Common myeloid progenitor, CD34-positive (primary cell): ENCODE data around the gene ASXL3.

Experiments
- CTCF ChIA-PET: fragments of 350-600 bp; sonication (Branson Sonifier 250); formaldehyde crosslinking; loops from one replicate; lab custom pipeline; 2021; ENCODE audit warnings: antibody characterized with exemption; lab: Charles Lee
- POLR2A ChIA-PET: fragments of 350-600 bp; sonication (Branson Sonifier 250); formaldehyde crosslinking; loops from one replicate; lab custom pipeline; 2021; ENCODE audit warnings: antibody characterized with exemption; lab: Charles Lee
- DNase-seq, 3 donors: peaks; one replicate each; pipeline versions ENCODE4 v3.0.0 to v3.0.0-alpha.2; 2013
- H3K27ac ChIP-seq, 2 experiments: 1 replicate in 1 of 2; 2 replicates in 1 of 2; pipeline ENCODE4 v1.7.0; 2013; ENCODE audit warnings: inconsistent platforms in 2 of 2, low read length in 2 of 2, mild to moderate bottlenecking in 2 of 2, low read depth in 1 of 2, moderate library complexity in 1 of 2; ENCODE audit not compliant: severe bottlenecking in 2 of 2, insufficient read depth in 1 of 2, poor library complexity in 1 of 2
- H3K27me3 ChIP-seq, 5 experiments: replicated peaks in 2 of 5; 1 replicate in 3 of 5; 2 replicates in 2 of 5; pipeline versions ENCODE4 v1.6.1 to v1.7.0; 2013; ENCODE audit warnings: low read length in 4 of 5, mild to moderate bottlenecking in 2 of 5, moderate library complexity in 2 of 5, inconsistent platforms in 1 of 5; ENCODE audit not compliant: insufficient read depth in 5 of 5, control insufficient read depth in 4 of 5
- H3K36me3 ChIP-seq, 4 experiments: 1 replicate in 2 of 4; 2 replicates in 2 of 4; pipeline versions ENCODE4 v1.6.1 to v1.7.0; 2013; ENCODE audit warnings: low read length in 3 of 4, control low read depth in 1 of 4, mild to moderate bottlenecking in 1 of 4; ENCODE audit not compliant: control insufficient read depth in 4 of 4, insufficient read depth in 4 of 4
- H3K4me1 ChIP-seq, 4 experiments: 1 replicate in 3 of 4; 2 replicates in 1 of 4; pipeline versions ENCODE4 v1.6.1 to v1.7.1; 2013; ENCODE audit warnings: low read length in 3 of 4, mild to moderate bottlenecking in 3 of 4, control low read depth in 1 of 4, inconsistent platforms in 1 of 4, moderate library complexity in 1 of 4; ENCODE audit not compliant: control insufficient read depth in 4 of 4, insufficient read depth in 4 of 4; ENCODE audit errors: control extremely low read depth in 1 of 4
- H3K4me3 ChIP-seq, 7 experiments: 1 replicate in 4 of 7; 2 replicates in 3 of 7; pipeline versions ENCODE4 v1.5.1 to v1.7.0; 2013; ENCODE audit warnings: mild to moderate bottlenecking in 7 of 7, low read length in 6 of 7, moderate library complexity in 6 of 7, inconsistent platforms in 2 of 7, low read depth in 2 of 7, control low read depth in 1 of 7; ENCODE audit not compliant: insufficient read depth in 4 of 7, control insufficient read depth in 1 of 7; ENCODE audit errors: extremely low read depth in 1 of 7
- H3K9me3 ChIP-seq, 5 experiments: 1 replicate in 4 of 5; 2 replicates in 1 of 5; pipeline versions ENCODE4 v1.6.1 to v1.7.1; 2013; ENCODE audit warnings: low read length in 4 of 5, mild to moderate bottlenecking in 2 of 5, inconsistent platforms in 1 of 5, low read depth in 1 of 5, moderate library complexity in 1 of 5; ENCODE audit not compliant: control insufficient read depth in 4 of 5, insufficient read depth in 2 of 5; ENCODE audit errors: control extremely low read depth in 1 of 5
- WGBS: methylation state at CpG from one replicate; pipeline ENCODE4 v1.1.5; 2013; ENCODE audit not compliant: insufficient coverage; 5-methylcytosine and 5-hydroxymethylcytosine counted together

The ASXL3 gene

DNA sequence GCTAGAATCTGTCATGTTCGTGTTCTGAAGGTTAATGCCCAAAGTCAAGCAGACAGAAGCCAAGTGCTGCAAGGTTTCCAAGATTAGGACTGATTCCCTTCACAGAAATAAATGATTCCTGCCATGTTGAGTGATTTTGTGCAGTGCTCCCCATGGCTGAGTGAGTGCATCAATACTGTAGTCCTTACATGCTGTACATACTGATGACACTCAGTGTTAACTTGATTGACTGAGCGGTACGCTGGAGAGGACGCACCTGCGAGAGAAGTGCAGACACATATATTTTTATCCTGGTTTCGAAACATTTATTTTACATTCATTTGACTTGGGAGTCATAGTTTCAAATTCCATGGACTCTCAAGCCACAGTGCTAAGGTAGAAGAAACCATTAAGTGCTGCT lies 92.0 kb downstream of the ASXL3 start:
- no peak for DNase-seq
- H3K4me1 ChIP-seq: no peaks in the 10 kb centered on the region
- ChIA-PET CTCF (no interaction called here), POLR2A (no interaction called here)
- H3K9me3 ChIP-seq: no peaks in the 10 kb centered on the region
- no peak overlapping the region for H3K27ac ChIP-seq
- 100% methylated on average over 3 of the region's 6 CpGs for WGBS
- H3K36me3 ChIP-seq: no peaks in the 10 kb centered on the region
- H3K4me3 ChIP-seq: no peak overlapping the region
- H3K27me3 ChIP-seq: no peaks in the 10 kb centered on the region

DNA sequence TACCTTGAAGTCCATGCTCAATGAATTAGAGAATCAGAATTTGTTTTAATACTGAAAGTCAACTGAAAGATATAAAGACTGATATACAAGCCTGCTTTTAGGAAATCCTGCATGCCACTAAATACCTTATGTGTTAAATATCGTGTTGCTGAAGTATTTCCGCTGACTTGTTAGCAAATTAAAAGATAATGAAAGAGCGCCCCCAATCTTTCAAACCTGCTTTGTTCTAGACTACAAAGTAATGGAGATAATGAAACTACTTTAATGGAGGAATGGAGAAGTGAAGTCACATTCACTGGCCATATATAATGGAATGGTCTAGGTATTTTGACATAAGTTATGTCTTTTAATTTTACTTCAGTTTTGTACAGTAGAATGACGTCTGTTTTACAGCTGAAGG lies 95.7 kb downstream of the ASXL3 start:
- CTCF ChIA-PET: no interaction called here
- peak in 1 of 3 donors; percentile 1 for DNase-seq
- POLR2A ChIA-PET: no interaction called here
- Histone ChIP-seq H3K4me3 (no peak overlapping the region), H3K27me3 (no peaks in the 10 kb centered on the region), H3K4me1 (no peaks in the 10 kb centered on the region), H3K27ac (no peak overlapping the region), H3K36me3 (no peaks in the 10 kb centered on the region), H3K9me3 (no peaks in the 10 kb centered on the region)
- no CpG with 5 or more reads among the region's 4 CpGs for WGBS

DNA sequence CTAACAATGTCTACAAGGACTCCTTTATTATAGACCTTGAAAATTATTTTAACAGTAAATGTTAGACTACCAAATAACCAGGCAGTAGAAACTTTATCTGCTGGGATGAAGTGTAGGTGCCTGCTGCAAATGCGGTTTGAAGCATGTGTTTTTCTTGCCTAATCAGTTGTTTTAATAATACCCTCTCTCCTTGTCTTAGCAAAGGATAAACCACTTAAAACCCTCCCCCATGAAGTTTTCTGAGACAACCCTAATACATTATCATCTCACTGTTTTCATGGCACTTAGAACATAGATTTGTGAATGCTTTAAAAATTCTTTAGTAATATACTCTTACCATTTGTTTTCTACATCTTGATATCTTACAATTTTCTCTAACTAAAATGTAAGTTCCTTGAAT lies 98.6 kb downstream of the ASXL3 start:
- no CpG with 5 or more reads among the region's 1 CpG for WGBS
- POLR2A ChIA-PET: no interaction called here

DNA sequence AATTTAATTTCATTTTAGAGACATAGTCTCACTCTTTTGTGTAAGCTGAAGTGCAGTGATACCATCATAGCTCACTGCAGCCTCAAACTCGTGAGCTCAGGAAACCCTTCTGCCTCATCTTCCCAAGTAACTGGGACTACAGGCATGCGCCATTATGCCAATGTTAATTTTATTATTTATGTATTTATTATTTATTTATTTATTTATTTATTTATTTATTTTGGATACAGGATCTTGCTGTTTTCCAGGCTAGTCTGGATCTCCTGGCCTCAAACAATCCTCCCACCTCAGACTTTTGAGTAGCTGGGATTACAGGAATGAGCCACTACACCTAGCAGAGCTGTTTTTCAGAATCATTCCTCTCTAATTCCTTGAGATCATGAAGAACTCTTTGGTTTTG lies 99.9 kb downstream of the ASXL3 start:
- no peaks in the 10 kb centered on the region for H3K27me3 ChIP-seq
- H3K36me3 ChIP-seq: no peaks in the 10 kb centered on the region
- ChIA-PET CTCF (no interaction called here), POLR2A (no interaction called here)
- no peaks in the 10 kb centered on the region for H3K4me1 ChIP-seq
- DNase-seq: no peak
- no peak overlapping the region for H3K27ac ChIP-seq
- no peaks in the 10 kb centered on the region for H3K9me3 ChIP-seq
- 100% methylated on average over 1 of the region's 2 CpGs for WGBS
- no peak overlapping the region for H3K4me3 ChIP-seq

More for the DNA sequence above, 98.6 kb downstream of the ASXL3 start:
- DNase-seq: no peak
- no peaks in the 10 kb centered on the region for H3K36me3 ChIP-seq
- H3K9me3 ChIP-seq: no peaks in the 10 kb centered on the region
- H3K4me3 ChIP-seq: no peak overlapping the region
- no peak overlapping the region for H3K27ac ChIP-seq
- no peaks in the 10 kb centered on the region for H3K27me3 ChIP-seq
- CTCF ChIA-PET: interaction anchor here (0.7 kb wide), 1 partner anchor 41 kb away, joined by 3 read pairs; no protein-coding TSS in a partner anchor
- no peaks in the 10 kb centered on the region for H3K4me1 ChIP-seq

DNA sequence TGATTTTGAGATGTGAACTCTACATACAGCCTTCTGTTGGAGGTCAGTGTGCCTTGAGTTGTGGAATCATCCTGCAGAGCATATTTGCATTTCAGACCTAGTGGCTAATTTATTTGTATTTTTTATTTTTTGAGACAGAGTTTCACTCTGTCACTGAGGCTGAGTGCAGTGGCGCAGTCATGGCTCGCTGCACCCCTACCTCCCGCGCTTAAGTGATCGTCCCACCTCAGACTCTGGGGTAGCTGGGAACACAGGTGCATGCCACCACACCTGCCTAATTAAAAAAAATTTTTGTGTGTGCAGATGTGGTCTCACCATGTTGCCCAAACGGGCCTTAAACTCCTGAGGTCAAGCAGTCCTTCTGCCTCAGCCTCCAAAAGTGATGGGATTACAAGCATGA lies 104.4 kb downstream of the ASXL3 start:
- no peak overlapping the region for H3K4me3 ChIP-seq
- no CpG with 5 or more reads among the region's 6 CpGs for WGBS
- no peaks in the 10 kb centered on the region for H3K27me3 ChIP-seq
- H3K4me1 ChIP-seq: no peaks in the 10 kb centered on the region
- ChIA-PET POLR2A (no interaction called here), CTCF (no interaction called here)
- H3K27ac ChIP-seq: no peak overlapping the region
- H3K9me3 ChIP-seq: no peaks in the 10 kb centered on the region
- H3K36me3 ChIP-seq: no peaks in the 10 kb centered on the region
- no peak for DNase-seq

DNA sequence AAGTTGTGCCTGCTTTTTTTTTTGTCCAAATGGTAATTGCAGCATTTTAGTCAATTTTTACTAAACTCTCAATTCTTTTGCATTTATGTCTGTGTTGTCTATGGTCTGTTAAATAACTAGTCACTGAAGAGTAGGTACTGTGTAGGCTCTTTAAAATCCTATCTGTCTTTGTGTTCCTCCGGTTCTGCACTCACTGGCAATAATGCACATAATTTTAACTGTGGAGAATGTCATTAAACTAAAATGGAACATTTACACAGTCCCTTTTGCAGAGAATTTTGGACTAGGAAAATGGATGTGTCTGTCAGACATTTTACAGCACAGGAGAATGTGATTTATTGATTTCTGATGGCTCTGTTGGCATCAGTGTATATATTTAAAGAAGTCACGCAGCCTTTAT lies 116.6 kb downstream of the ASXL3 start:
- DNase-seq: no peak
- Histone ChIP-seq H3K27ac (no peak overlapping the region), H3K4me3 (no peak overlapping the region), H3K36me3 (no peaks in the 10 kb centered on the region), H3K4me1 (no peaks in the 10 kb centered on the region), H3K27me3 (no peaks in the 10 kb centered on the region), H3K9me3 (no peaks in the 10 kb centered on the region)
- ChIA-PET POLR2A (no interaction called here), CTCF (no interaction called here)
- WGBS: no CpG with 5 or more reads among the region's 2 CpGs

DNA sequence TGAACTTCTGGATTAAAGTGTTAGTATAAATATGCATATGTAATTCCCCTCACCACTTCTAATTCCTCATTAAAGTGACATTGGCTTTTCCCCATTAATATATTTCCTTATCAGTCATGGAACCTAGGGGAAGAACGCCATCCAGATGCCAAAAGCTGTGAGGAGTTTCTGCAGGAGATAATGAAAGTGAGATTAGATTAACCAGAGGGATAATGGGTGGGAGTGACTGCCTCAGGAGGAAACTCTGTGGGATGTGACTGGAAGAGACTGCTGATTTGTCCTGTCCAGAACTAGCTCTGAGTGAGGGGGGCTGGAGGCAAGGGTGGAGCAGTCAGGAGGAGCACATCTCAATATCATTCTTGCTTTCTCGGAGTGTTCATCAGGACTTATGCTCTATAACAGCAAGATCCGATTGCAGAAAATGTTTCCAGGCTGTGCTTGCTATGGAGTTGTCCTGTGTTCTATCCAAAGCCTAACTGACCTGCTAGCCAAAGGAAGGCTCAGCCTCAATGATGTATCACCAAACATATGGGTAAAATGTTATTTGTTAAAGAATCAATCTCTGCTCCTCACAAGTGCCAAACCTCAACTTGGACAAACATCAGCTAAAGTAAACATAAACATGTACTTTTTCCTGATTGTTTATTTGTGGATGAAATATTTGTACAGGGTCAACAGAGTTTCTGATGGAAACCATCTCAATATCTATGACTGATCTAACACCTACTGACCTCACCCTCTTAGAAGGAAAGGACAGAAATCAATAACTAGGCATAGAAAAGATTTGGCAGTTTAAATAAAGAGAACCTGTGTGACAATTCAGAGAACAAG lies 118.5 kb downstream of the ASXL3 start:
- Histone ChIP-seq H3K4me3 (no peak overlapping the region), H3K9me3 (peaks cover 0 to 1% (median 0%) of the 10 kb centered on the region in 5 experiments), H3K36me3 (no peaks in the 10 kb centered on the region), H3K4me1 (no peaks in the 10 kb centered on the region), H3K27me3 (no peaks in the 10 kb centered on the region), H3K27ac (no peak overlapping the region)
- WGBS: 100% methylated on average over 1 of the region's 3 CpGs
- CTCF ChIA-PET: no interaction called here
- POLR2A ChIA-PET: no interaction called here
- no peak for DNase-seq
